Measurements from ENCODE around the gene ABCA12.
A peak's percentile ranks its signal among the peaks of the same experiment; 100 is the strongest.

The ABCA12 gene

DNA sequence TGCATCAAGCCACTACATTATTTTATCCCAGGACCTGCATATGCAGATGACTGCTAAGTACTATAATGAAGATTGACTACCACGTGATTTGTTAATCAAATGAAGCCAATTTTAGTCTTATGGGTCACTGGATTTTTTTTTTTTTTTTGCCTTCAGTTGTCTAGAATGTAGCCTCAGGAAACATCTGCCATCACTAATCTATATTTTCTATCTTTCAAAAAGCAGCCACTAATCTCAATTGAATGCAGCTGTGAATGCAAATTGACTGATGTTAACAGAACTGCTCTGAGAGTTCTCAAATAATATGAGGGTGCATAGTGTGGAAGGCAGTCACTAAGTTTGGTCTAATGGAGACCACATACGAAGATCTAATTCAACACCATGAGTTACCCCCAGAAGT, 106.3 kb downstream of the ABCA12 start:
- DNase-seq (ENCODE audit: low spot score), result no peak

DNA sequence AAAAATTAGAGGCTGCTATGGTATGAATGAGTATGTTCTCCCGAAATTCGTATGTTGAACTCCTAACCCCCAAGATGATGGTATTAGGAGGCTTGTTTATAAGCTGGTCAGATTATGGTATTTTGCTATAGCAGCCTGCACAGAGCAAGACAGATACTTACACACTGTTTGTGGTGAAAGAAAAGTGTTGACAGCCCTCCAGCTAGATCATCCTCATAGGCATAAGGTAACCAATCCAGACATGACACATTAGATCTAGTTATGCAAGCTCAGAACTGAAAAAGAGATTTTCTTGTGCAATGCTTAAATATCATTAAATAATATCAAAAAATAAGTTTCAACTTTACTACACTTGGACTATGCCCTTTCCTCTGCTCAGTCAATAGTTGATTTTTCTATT, 107.1 kb downstream of the ABCA12 start:
- no peak for DNase-seq (ENCODE audit: low spot score)

DNA sequence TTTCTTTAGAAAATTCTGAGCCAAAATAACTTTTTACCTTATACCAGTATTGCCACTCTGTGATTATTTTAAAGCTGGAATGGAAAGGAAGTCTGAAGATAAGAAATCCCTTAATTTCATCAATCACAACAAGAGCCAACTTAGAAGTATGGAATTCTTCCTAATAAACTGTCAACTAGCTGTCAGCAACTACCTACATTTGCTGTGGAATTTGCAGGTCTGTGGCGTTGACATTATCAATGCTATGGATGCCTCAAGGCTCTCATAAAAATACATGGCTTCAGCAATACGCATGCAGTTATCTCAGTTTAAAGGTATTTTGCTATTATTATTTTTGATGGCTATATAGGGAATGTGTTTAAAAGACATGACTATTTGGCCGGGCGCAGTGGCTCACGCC, 108.5 kb downstream of the ABCA12 start:
- no peak for DNase-seq (ENCODE audit: low spot score)

DNA sequence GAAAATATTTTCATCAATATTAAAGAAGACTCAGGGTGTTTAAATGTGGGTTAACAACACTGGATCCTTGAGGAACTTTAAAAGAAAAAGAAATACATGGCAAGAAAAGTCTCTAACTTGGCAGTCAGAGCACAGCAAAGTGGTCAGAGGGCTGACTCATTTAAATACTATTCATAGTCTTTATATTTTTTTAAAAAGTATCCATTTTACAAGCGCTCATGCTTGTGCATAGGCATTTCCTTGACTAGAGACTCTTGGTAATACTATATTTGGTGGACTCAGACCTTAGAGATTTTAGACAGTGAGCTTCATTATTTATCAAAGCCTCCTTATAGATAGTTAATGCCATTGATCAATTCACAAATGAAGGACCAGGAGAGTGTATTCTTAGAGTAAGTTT, 110.2 kb downstream of the ABCA12 start:
- no peak for DNase-seq (ENCODE audit: low spot score)

DNA sequence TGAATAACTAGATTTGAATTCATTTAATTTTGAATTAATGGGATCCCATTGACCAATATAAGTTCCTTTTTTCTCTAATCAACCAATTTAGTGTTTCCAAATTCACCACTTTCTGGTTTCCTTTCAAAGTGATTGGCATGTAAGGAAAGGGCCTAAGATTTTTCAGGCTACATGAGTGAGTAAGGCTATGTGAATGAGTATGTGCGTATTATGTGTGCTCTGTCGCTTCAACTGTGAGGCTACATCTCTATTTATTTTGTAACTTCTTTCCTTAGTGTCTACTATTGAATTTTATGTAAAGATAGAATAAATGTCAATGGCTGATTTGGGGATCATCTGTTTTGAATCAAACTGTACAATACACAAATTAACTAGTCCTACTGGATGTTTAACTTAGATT, 110.6 kb downstream of the ABCA12 start:
- DNase-seq (ENCODE audit: low spot score), result no peak

DNA sequence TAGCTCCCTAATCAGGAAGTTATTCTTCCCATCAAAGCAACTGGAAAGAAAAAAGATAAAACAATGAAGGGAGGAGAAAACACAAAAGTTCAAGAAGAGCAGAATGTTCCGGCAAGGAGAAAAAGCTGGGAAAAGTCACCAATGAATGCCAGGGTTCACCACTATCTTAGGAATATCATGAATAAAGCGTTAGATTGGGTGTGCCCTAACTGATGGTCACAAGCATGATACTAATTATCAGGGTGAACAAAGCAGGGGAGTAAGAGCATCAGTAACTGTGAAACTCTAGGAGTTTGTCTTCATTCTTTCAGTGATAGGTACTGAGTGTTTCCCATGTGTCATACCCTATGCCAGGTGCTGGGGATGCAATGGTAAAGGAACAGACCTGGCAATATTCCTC, 115.5 kb downstream of the ABCA12 start:
- no peak for DNase-seq (ENCODE audit: low spot score)

DNA sequence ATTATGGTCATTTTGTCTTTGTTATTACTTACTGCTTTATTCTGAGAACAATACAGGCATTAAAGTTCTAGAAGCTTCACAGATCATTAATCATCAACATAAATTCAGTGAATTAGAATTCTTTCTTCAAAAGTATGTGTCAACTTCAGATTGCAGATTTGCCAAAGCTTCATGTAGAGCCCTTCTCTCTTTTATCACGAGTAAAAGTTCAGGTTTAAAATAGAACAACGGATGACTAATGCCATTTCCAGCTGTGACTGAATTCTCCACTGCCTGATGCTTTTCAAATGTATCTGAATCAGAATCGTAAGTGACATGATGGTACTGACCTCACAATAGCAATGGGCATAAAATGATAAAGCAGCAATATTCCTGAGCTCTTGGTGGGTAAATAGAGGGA, 116.0 kb downstream of the ABCA12 start:
- no peak for DNase-seq (ENCODE audit: low spot score)

DNA sequence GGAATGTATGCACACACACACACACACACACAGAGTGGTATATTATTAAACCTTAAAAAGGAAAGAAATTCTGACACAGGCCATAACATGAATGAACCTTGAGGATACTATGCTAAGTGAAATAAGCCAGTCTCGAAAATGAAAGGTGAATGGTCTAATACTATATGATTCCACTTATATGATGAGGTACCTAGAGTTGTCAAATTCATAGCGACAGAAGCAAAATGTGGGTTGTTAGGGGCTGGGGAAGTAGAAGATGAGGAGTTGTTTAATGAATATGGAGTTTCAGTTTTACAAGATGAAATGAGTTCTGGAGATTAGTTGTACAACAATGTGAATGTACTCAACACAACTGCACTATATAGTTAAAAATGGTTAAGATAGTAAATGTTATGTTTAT, 118.1 kb downstream of the ABCA12 start:
- no peak for DNase-seq (ENCODE audit: low spot score)

DNA sequence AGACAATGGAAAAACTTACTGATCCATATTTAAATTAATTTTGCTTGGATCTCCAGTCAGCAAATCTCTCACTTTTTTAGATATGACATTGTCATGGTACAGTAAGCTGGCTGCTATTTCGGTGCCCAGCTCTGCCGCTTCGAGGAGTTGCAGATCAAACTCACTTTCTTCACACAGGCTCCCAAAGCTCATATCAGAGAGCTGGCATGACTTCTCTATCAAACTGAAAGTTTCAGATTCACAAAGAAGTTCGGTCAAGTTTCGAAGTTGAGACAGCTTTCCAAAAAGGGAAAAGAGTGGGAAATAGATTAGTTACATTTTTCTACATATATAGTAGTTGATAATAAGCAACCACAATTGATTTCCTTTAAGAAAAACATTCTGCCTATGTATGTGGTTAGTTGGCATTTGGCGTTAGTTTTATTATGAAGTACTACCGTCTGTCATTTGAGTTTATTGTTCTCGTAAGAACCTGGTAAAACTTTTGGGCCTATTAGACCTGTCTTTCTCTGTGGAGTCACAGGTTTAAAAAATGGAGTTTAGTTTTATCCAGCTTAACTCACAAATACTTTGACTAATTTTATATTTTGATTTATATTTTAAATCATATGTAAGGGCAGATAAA, 118.8 kb downstream of the ABCA12 start:
- DNase-seq (ENCODE audit: low spot score), result no peak

DNA sequence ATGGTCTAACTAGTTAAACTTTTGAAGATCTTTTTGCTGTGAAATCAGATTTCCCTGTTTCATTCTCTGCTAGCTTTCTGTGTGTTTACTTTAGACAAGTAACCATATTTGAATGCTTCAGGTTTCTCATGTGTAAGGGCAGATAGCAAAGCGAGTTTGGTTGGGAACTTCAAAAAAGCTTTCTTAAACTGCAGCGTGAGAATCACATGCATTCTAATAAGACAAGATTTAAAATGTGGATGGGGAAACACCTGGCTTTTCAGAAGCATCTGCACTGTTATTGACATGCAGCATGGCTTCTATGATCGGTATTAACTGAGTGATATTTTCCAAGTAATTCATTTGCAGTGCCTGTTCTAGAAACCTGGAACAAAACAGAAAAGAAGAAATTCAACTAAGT, 119.3 kb downstream of the ABCA12 start:
- no peak for DNase-seq (ENCODE audit: low spot score)

DNA sequence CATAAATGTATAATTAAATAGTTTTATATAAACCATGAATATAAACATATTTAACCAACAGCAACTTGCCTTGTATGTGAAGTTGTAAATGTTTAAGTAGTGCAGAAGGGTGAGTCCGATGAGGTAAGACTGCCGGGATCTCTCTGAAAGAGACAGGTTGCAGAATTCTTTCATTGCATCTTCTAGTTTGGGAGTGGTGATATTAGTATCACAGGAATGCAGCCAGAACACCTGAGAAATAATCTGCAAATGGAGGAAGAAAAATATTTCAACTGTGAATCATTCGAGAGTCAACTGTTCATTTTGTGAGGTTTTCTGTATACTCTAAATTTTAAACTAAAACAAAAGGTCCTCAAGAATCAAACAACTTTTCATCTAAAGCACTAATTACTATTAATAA, 123.0 kb downstream of the ABCA12 start:
- no peak for DNase-seq (ENCODE audit: low spot score)

DNA sequence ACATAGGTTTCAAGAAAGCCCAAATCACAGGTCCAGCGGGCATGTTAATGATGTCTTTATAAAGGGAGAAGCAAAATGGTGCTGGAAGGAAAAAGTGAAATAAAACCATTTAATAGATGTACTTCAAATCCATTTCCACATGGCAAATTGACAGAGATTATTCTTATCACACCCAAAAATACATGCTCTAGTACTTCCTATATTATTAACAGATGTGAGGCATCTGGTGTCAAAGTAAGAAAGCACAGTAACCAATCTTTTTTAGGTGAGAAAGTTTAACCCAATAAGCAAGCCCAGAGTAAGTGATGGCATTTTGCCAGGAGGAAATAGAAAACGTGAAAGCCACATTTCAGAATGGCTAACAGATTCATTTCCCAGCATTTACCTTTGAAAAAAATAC, 128.0 kb downstream of the ABCA12 start:
- no peak for DNase-seq (ENCODE audit: low spot score)

DNA sequence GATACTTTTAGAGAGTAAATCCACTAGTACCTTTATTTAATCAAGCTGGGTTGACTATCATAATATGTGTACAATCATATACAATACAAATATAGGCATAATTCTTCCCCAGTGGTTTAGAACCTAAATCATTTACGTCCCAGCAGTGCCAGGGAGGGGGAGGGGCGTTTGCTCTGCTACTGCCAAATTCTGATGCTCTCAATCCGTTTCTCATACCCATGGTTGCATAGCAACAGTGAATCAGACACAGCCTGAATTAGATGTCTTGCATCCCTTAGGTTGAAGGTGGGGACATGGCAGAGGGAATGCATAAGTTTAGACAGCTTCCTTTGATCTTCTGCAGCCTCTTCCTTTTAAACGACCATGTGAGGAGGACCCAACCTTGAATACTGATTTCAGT, 135.4 kb downstream of the ABCA12 start:
- DNase-seq (ENCODE audit: low spot score), result peak; percentile 46

DNA sequence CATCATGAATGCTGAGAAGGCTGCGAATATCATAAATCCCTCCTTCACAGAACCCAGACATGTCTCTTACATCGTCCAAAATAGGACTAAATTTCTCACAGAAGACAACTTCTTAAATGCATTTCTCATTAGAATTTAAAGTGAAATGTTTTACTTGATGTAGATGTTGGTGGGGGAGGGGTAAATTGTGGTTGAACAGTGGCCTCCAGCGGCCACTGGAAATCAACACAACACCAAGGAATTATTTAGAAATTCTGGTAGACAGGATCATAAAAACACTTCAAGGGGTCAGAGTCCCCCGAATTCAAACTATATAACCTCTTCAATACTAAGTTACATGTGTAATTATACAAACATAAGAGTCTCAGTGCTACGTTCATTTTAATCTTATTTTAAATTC, 135.9 kb downstream of the ABCA12 start:
- DNase-seq (ENCODE audit: low spot score), result no peak

DNA sequence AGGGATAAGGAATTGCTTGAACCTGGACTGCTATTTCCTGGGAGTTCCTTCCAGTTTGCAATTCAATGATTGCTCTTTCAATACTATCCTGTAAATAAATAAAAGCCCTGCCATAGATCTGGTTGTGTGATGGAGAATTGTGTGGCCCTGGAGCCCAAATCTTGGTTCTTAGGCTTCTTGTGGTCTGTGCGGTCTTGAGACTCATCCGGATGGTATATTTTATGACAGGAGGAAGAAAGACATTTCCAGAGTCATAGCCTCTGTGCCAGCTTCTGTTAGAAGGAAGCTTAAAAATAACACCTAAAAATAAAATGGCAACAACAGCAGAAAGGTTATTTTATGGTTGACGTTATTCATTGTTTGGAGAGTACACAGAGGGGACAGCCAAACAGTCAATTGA, 137.7 kb downstream of the ABCA12 start:
- DNase-seq (ENCODE audit: low spot score), result no peak

DNA sequence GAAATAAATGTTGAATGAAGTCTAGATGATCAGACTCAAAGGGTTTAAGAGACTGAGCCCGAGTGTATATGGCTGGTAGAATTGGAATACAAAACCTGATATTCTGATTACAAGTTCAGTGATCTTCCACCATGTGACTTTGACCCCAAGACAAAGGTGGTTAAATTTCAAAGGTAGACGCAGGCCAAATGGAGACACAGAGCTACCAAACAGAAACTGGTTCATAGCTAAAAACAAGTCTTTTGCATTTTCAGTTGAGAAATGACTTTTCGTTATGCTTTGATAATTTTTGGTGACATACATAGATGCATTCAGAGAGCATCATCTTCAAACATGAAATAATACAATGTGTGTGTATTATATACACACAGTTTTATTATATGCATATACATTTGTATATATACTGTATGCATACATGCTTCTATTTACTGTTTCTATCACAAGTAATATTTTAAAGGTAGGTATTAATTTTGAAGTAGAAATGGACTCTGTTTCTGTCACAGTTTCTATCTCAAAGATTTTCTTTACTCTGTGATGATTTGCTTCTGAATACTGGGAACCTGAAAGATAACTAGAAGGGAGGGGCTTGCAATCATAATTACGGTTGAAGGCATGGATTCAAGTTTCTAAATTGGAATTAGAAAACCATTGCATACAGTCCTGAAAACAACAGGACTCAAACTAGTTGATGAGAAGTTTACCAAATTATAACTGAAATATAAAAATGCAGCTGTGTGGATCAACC, 142.3 kb downstream of the ABCA12 start:
- no peak for DNase-seq (ENCODE audit: low spot score)

DNA sequence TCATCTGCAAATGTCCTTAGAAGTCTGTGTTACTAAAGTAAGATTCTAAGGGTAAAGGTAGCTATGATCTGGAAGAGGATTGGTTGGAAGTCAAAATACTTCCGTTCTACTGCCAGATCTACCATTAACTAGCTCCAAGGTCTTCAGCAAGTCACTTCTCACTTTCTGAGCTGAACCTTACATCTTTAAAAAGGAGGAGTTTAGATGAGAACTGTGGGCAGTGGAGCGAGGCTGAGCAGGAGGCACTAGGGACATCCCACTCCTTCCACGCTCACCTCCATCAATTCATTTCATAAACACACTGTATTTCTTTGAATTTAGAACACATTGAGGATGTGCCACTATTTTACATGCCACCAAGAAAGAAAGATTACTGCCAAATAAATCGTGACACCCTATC, 143.0 kb downstream of the ABCA12 start:
- no peak for DNase-seq (ENCODE audit: low spot score)

DNA sequence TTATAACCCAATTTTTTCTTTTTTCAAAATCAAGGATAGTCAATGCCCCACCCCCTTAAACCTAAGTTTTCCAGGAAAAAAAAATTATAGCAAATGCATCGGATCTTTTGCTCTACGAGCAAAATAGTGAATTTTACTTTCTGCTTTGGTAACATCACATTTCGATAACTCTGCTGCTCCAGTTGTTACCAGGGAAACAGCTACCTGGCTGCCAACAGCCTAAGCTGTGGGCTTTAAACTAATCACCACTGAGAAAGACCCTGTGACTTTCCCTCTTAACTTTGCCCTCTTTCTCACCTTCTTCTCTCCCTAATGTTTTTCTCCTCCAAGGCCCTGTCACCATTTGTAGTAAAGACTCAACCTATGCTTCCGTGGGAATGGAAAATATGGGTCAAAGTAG, 145.5 kb downstream of the ABCA12 start:
- DNase-seq (ENCODE audit: low spot score), result no peak

DNA sequence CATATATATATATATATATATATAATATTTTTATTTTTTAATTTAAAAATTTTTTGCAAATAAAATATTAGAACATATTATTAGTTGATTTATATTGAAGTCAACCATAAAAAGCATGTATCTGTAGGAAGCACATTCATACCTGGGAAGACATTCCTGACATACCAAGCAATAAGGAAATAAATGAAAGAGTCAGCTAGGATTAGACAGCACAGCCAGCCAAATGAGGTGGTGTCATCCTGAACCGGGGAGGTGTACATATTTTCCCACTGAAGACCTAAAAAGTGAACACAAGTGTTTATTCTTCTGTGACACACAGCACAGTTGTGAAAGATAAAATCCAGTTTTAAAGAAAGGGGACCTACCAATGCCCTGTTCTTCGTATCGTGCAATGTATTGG, 149.2 kb downstream of the ABCA12 start:
- DNase-seq (ENCODE audit: low spot score), result no peak

DNA sequence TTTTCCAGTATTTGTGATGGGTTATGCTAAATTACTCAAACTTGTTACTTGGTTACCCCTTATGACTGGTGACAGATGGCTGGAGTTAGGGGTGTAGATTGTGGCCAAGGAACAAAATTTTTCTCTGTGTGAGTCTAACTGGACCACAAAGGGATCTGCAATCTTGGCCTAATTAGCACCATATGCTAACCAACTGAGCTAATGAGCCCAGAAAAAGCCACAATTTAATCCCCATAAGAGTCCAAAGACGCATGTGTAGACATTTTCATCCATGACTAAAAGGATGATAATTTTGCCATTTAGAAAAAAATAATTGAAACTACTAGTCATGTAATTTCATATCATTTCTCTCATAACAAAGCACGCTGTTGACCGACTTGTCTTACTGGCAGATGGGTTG, 151.2 kb downstream of the ABCA12 start:
- no peak for DNase-seq (ENCODE audit: low spot score)

DNA sequence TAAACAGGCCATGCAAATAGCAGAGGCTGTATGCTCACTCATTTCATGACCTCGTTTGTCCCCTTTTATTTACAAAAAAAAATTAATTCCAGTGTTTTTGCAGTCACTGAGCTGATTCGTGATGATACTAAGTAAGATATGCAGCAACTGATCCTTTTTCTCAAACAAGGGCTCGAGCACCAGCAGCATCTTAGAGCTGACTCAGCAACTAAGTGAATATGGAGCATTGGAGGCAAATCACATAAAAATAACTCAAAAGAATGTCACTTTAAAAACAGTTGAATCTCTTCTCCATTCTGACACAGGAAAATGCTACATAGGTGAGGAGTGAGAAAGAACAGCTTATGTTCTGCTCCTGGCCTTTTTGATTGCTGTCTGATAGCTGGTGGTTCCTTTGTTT, 152.8 kb downstream of the ABCA12 start:
- no peak for DNase-seq (ENCODE audit: low spot score)

DNA sequence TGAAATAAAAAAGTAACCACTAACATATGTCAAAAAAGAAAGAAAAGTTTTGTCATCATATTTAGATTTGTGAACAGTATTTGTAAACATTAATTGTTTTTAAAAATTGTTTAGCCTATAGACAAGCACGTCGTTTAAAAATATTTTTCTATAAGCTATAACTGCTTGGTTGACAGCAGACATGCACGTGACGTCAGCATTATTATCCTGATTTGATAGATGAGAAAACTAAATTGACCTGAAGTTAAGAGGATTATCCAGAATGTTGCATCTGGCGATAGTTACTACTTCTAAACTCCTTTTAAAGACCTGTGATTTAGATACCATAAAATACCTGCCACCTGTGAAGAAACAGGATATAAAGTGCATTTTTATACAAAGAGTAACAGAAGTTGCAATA, 172.0 kb downstream of the ABCA12 start:
- DNase-seq (ENCODE audit: low spot score), result no peak

DNA sequence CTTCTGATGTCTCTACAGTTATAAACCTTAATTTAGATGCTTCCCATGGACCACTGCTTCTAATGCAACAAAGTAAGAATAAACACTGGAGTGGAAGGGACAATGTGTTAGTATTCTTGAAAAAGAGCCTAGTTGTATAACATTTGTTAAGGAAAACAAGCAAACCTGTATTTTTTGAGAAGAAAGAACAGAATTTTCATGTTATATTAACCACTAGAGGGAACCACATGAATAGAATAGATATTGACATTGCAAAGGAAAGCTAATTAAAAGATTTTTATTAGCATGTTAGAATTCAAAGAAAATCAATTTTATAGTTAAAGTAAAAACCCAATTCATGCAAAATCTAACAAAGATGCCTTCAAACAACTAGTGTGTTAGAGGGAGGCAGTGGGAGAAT, 177.7 kb downstream of the ABCA12 start:
- no peak for DNase-seq (ENCODE audit: low spot score)

DNA sequence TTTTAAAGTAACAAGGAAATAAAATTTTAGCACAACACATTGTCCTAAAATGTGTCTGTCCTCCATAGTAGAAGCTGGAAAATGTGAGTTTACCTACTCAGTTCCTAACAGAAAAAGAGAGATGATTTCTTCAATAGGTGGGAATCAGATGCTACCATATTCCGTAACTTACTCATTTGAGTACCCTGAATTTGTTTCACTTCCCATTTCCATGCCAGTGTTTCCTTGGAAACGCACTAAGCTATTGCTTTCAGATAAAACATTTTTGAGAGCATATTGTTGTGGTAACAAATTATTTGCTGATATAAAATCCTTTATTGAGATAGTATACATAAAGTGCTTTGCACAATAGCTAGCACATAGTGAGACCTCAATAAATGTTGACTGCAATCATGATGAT, 191.5 kb downstream of the ABCA12 start:
- DNase-seq (ENCODE audit: low spot score), result no peak
